ENCODE measurements around the gene TMEM120A.

Gene TMEM120A

GRCh38 chr7:75953931-75954330 lies 40.5 kb downstream of the TMEM120A start:
- peaks cover 3% of the 10 kb centered on the region for H3K4me1 ChIP-seq (ENCODE audit: control insufficient read depth, insufficient read depth, low read length, poor library complexity, severe bottlenecking)
- H3K27ac ChIP-seq (ENCODE audit: low read depth, low read length, severe bottlenecking) = no peak overlapping the region
- H3K36me3 ChIP-seq (ENCODE audit: control insufficient read depth, insufficient read depth, low read length) = peaks cover 48% of the 10 kb centered on the region
- WGBS, 2 experiments (ENCODE audit: insufficient coverage in 2 of 2) = 96 to 97% methylated on average over 8 to 10 of the region's 11 CpGs
- H3K9me3 ChIP-seq (ENCODE audit: control insufficient read depth, low read length) = no peaks in the 10 kb centered on the region
- H3K4me3 ChIP-seq (ENCODE audit: extremely low read depth, insufficient read depth, low read length, poor library complexity, severe bottlenecking) = no peak overlapping the region

GRCh38 chr7:75953431-75953830 lies 41.0 kb downstream of the TMEM120A start:
- H3K4me3 ChIP-seq (ENCODE audit: extremely low read depth, insufficient read depth, low read length, poor library complexity, severe bottlenecking) = no peak overlapping the region
- 94% methylated on average over 6 to 7 of the region's 7 CpGs for WGBS, 2 experiments (ENCODE audit: insufficient coverage in 2 of 2)
- peaks cover 3% of the 10 kb centered on the region for H3K4me1 ChIP-seq (ENCODE audit: control insufficient read depth, insufficient read depth, low read length, poor library complexity, severe bottlenecking)
- no peak overlapping the region for H3K27ac ChIP-seq (ENCODE audit: low read depth, low read length, severe bottlenecking)
- H3K36me3 ChIP-seq (ENCODE audit: control insufficient read depth, insufficient read depth, low read length) = peaks cover 43% of the 10 kb centered on the region
- no peaks in the 10 kb centered on the region for H3K9me3 ChIP-seq (ENCODE audit: control insufficient read depth, low read length)

- H3K9me3 ChIP-seq (ENCODE audit: control insufficient read depth, low read length) = no peaks in the 10 kb centered on the region
- no peaks in the 10 kb centered on the region for H3K4me1 ChIP-seq (ENCODE audit: control insufficient read depth, insufficient read depth, low read length, poor library complexity, severe bottlenecking)
- no peak overlapping the region for H3K27ac ChIP-seq (ENCODE audit: low read depth, low read length, severe bottlenecking)
- H3K4me3 ChIP-seq (ENCODE audit: extremely low read depth, insufficient read depth, low read length, poor library complexity, severe bottlenecking) = no peak overlapping the region
- WGBS, 2 experiments (ENCODE audit: insufficient coverage in 2 of 2) = 88 to 92% methylated on average over 3 to 5 of the region's 5 CpGs
- peaks cover 38% of the 10 kb centered on the region for H3K36me3 ChIP-seq (ENCODE audit: control insufficient read depth, insufficient read depth, low read length)
Measured at GRCh38 chr7:75951506-75951905, 42.9 kb downstream of the TMEM120A start.

- no peak overlapping the region for H3K27ac ChIP-seq (ENCODE audit: low read depth, low read length, severe bottlenecking)
- H3K4me1 ChIP-seq (ENCODE audit: control insufficient read depth, insufficient read depth, low read length, poor library complexity, severe bottlenecking) = no peaks in the 10 kb centered on the region
- no peaks in the 10 kb centered on the region for H3K9me3 ChIP-seq (ENCODE audit: control insufficient read depth, low read length)
- 90 to 91% methylated on average over 14 to 15 of the region's 15 CpGs for WGBS, 2 experiments (ENCODE audit: insufficient coverage in 2 of 2)
- peaks cover 25% of the 10 kb centered on the region for H3K36me3 ChIP-seq (ENCODE audit: control insufficient read depth, insufficient read depth, low read length)
- H3K4me3 ChIP-seq (ENCODE audit: extremely low read depth, insufficient read depth, low read length, poor library complexity, severe bottlenecking) = no peak overlapping the region
Measured at GRCh38 chr7:75950111-75950681, 44.2 kb downstream of the TMEM120A start.

DNA sequence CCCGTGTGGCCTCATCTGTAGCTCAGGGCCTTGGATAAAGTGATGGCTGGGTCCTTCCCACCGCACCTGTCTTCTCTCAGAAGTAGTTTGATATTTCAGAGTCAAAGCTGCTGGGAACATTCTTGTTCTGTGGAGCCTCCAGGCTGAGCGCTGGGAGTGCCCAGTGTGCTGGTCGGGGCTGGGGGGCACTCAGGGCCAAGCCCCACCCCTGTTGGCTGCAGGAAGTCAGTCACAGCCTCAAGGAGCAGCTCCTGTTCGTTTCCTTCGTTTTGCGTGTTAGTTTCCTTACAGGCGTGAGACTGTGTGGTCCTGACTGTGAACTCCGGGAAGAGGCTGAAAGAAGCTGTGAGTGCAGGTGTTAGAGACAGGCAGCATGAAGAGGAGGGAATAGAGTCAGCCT lies 46.2 kb downstream of the TMEM120A start:
- no peak overlapping the region for H3K27ac ChIP-seq (ENCODE audit: low read depth, low read length, severe bottlenecking)
- H3K4me3 ChIP-seq (ENCODE audit: extremely low read depth, insufficient read depth, low read length, poor library complexity, severe bottlenecking) = no peak overlapping the region
- H3K9me3 ChIP-seq (ENCODE audit: control insufficient read depth, low read length) = no peaks in the 10 kb centered on the region
- 88 to 92% methylated on average over 7 to 9 of the region's 9 CpGs for WGBS, 2 experiments (ENCODE audit: insufficient coverage in 2 of 2)
- H3K36me3 ChIP-seq (ENCODE audit: control insufficient read depth, insufficient read depth, low read length) = peaks cover 7% of the 10 kb centered on the region
- no peaks in the 10 kb centered on the region for H3K4me1 ChIP-seq (ENCODE audit: control insufficient read depth, insufficient read depth, low read length, poor library complexity, severe bottlenecking)

GRCh38 chr7:75946207-75946855 lies 48.1 kb downstream of the TMEM120A start:
- H3K36me3 ChIP-seq (ENCODE audit: control insufficient read depth, insufficient read depth, low read length) = peaks cover 7% of the 10 kb centered on the region
- H3K4me3 ChIP-seq (ENCODE audit: extremely low read depth, insufficient read depth, low read length, poor library complexity, severe bottlenecking) = no peak overlapping the region
- 96 to 100% methylated on average over 3 to 4 of the region's 8 CpGs for WGBS, 2 experiments (ENCODE audit: insufficient coverage in 2 of 2)
- H3K27ac ChIP-seq (ENCODE audit: low read depth, low read length, severe bottlenecking) = no peak overlapping the region
- no peaks in the 10 kb centered on the region for H3K9me3 ChIP-seq (ENCODE audit: control insufficient read depth, low read length)
- H3K4me1 ChIP-seq (ENCODE audit: control insufficient read depth, insufficient read depth, low read length, poor library complexity, severe bottlenecking) = no peaks in the 10 kb centered on the region

GRCh38 chr7:75945297-75946168 lies 48.9 kb downstream of the TMEM120A start:
- WGBS, 2 experiments (ENCODE audit: insufficient coverage in 2 of 2) = 91 to 97% methylated on average over 5 to 6 of the region's 8 CpGs
- no peak overlapping the region for H3K27ac ChIP-seq (ENCODE audit: low read depth, low read length, severe bottlenecking)
- H3K9me3 ChIP-seq (ENCODE audit: control insufficient read depth, low read length) = no peaks in the 10 kb centered on the region

GRCh38 chr7:75944507-75944906 lies 49.9 kb downstream of the TMEM120A start:
- Histone ChIP-seq H3K4me3 (ENCODE audit: extremely low read depth, insufficient read depth, low read length, poor library complexity, severe bottlenecking) (no peak overlapping the region), H3K4me1 (ENCODE audit: control insufficient read depth, insufficient read depth, low read length, poor library complexity, severe bottlenecking) (no peaks in the 10 kb centered on the region), H3K27ac (ENCODE audit: low read depth, low read length, severe bottlenecking) (no peak overlapping the region), H3K9me3 (ENCODE audit: control insufficient read depth, low read length) (no peaks in the 10 kb centered on the region), H3K36me3 (ENCODE audit: control insufficient read depth, insufficient read depth, low read length) (peaks cover 7% of the 10 kb centered on the region)
- 100% methylated on average over 1 of the region's 1 CpG; no CpG with 5 or more reads in 1 of the 2 experiments for WGBS, 2 experiments (ENCODE audit: insufficient coverage in 2 of 2)

More at GRCh38 chr7:75945297-75946168, 48.9 kb downstream of the TMEM120A start:
- no peak overlapping the region for H3K4me3 ChIP-seq (ENCODE audit: extremely low read depth, insufficient read depth, low read length, poor library complexity, severe bottlenecking)
- H3K4me1 ChIP-seq (ENCODE audit: control insufficient read depth, insufficient read depth, low read length, poor library complexity, severe bottlenecking) = no peaks in the 10 kb centered on the region
- H3K36me3 ChIP-seq (ENCODE audit: control insufficient read depth, insufficient read depth, low read length) = peaks cover 7% of the 10 kb centered on the region

- H3K4me3 ChIP-seq (ENCODE audit: extremely low read depth, insufficient read depth, low read length, poor library complexity, severe bottlenecking) = no peak overlapping the region
- H3K9me3 ChIP-seq (ENCODE audit: control insufficient read depth, low read length) = no peaks in the 10 kb centered on the region
- WGBS, 2 experiments (ENCODE audit: insufficient coverage in 2 of 2) = 80 to 100% methylated on average over 1 to 2 of the region's 6 CpGs
- H3K36me3 ChIP-seq (ENCODE audit: control insufficient read depth, insufficient read depth, low read length) = peaks cover 7% of the 10 kb centered on the region
- no peak overlapping the region for H3K27ac ChIP-seq (ENCODE audit: low read depth, low read length, severe bottlenecking)
- H3K4me1 ChIP-seq (ENCODE audit: control insufficient read depth, insufficient read depth, low read length, poor library complexity, severe bottlenecking) = no peaks in the 10 kb centered on the region
Measured at GRCh38 chr7:75943864-75944263, 50.5 kb downstream of the TMEM120A start.

GRCh38 chr7:75938921-75939320 lies 55.5 kb downstream of the TMEM120A start:
- 94% methylated on average over 6 of the region's 6 CpGs for WGBS, 2 experiments (ENCODE audit: insufficient coverage in 2 of 2)
- Histone ChIP-seq H3K4me1 (ENCODE audit: control insufficient read depth, insufficient read depth, low read length, poor library complexity, severe bottlenecking) (no peaks in the 10 kb centered on the region), H3K36me3 (ENCODE audit: control insufficient read depth, insufficient read depth, low read length) (peaks cover 6% of the 10 kb centered on the region), H3K4me3 (ENCODE audit: extremely low read depth, insufficient read depth, low read length, poor library complexity, severe bottlenecking) (no peak overlapping the region), H3K27ac (ENCODE audit: low read depth, low read length, severe bottlenecking) (no peak overlapping the region), H3K9me3 (ENCODE audit: control insufficient read depth, low read length) (no peaks in the 10 kb centered on the region)

Data from mesodermal cell (in vitro differentiated cells).